ENCODE measurements around the gene NFYB.

The NFYB gene

DNA sequence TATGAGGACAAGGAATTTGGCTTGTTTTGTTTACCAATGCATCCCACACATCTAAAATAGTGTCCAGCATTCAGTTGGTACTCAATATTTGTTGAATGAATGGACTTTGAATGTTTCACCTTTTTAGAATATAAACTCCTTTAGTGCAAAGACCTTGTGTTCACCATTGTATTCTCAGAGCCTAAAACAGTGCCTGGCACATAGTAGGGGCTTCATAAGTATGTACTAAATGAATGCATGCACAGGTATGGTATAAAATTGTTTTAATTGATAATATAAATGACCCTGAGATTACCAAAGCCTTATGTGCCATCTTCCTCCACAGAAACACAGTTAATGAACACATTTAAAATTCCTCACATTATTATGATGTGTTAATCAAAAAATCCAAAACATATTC is 5.0 kb upstream of the NFYB start:
- TF ChIP-seq CTCF (IDR thresholded peaks at IDR 0.05; ENCODE audit: extremely low read depth, missing control alignments), result no peak
- no peak for DNase-seq (ENCODE audit: low spot score)

DNA sequence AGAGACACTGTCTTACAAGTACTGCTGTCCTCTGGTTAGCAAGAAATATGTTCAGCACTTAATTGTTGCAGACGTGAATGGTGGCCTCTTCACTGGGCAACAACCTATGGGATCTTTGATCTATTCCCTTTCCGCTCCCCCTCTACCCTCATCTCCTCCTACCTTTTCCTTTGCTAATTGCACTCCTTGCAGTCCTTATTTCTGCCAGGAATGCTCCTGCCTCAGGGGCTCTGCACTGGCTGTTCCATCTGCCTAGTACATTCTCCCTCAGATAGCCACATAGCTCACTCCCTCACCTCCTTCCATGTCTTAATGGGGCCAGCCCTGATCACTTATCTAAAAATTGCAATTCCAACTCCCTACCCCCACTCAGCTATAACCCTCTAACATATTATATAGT is 4.5 kb upstream of the NFYB start:
- no peak for DNase-seq (ENCODE audit: low spot score)
- TF ChIP-seq CTCF (IDR thresholded peaks at IDR 0.05; ENCODE audit: extremely low read depth, missing control alignments), result no peak

DNA sequence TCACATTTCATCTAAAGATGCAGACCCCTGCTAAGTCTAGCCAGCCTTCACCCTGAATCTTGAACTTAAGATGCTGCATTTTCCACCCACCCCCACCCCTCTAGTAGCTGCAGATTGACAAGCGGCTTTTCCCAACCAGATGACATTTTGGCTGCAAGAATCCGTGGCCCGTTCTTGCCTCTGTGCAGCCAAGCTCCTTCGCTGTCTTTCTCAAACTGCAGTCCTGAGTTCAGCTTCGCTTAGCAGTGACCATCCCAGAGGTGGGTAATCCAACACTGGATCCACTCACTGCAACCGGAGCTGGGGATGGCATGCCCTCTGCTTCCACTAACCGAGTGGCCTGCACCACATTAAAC is 765 bp upstream of the NFYB start:
- DNase-seq (ENCODE audit: low spot score), result peak; percentile 13
- TF ChIP-seq CTCF (IDR thresholded peaks at IDR 0.05; ENCODE audit: extremely low read depth, missing control alignments), result no peak

- no peak for TF ChIP-seq CTCF (IDR thresholded peaks at IDR 0.05; ENCODE audit: extremely low read depth, missing control alignments)
- peak; percentile 61 for DNase-seq (ENCODE audit: low spot score)
Observed at GRCh38 chr12:104137001-104137901, 759 bp downstream of the NFYB start.

- TF ChIP-seq CTCF (IDR thresholded peaks at IDR 0.05; ENCODE audit: extremely low read depth, missing control alignments), result no peak
- no peak for DNase-seq (ENCODE audit: low spot score)
Observed at GRCh38 chr12:104136577-104136976, 1.4 kb downstream of the NFYB start.

DNA sequence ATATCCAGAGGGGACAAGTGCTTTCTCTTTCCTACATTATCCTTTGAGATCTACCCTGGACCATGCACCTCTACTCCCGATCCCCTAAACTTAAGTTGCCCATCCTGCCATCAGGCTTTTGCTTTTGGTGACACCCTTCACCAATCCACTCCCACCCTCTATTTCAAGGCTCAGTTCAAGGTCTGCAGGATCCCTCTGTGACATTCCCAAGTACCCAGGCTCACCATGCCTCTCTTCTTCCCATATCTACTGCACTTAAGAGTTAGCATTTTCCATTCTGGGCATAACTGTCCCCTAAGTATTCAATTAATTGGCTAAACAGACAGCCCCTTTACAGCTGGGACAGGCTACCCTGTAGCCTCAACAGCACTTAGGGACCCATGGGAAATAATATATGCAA is 3.1 kb downstream of the NFYB start:
- no peak for DNase-seq (ENCODE audit: low spot score)
- TF ChIP-seq CTCF (IDR thresholded peaks at IDR 0.05; ENCODE audit: extremely low read depth, missing control alignments), result no peak

DNA sequence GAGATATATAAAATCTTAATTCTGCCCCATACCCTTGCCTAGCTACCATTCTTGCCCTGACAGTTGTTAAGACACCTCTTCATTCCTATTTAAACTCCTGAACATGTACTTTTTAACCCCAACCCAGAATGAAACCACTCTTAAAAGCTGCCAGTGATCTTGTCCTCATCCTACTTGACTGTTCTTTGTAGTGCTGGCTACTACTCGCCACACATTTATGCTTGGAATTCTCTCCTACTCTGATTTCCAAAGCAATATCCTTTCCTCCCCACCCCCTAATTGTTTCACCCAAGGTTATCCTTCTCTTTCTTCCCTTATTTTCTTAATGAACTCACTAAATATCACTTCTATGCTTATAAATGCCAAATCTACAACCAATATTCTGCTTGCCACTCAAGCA is 4.1 kb downstream of the NFYB start:
- TF ChIP-seq CTCF (IDR thresholded peaks at IDR 0.05; ENCODE audit: extremely low read depth, missing control alignments), result no peak
- DNase-seq (ENCODE audit: low spot score), result no peak
